ENCODE data around the gene MRPS18C. TPM values are rescaled to one million over a fixed set of nuclear protein-coding genes. Genes with fewer than 3 reads are reported as not detected.

Gene MRPS18C
- total and polyA plus RNA-seq, 8 donors: 28.5 to 61.4 (median 53.2) TPM

DNA sequence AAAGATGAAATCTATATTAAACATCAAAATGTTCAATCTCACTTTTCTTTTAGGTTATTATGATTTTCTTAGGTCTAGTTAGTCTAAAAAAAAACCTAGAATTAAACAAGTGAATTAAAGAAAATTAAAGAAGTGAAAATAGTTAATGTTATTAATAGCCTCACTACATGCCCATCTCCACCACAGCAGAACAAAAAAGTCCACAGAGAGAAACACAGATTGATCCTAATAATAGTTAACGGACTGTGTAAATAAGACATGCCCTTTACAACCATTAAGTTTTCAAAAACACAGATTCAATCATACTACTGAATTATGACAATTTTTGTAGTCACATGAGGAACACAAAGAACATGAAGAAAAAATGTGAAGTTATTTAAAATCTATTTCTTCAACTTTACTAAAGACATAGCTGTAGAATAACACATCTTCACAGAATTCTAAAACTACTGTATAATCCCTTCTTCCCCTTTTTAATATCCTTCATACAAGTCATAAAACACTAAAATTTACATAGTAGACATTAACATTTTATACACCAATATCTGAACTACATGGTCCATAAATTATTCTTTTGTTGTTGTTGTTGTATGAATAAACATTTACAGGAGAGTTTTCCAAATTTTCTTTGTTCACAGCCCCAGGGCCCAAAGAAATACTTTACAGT is 15.6 kb upstream of the MRPS18C start:
- ATAC-seq (no peak), DNase-seq (no peak)
- Histone ChIP-seq H3K27me3 (no peaks in the 10 kb centered on the region), H3K27ac (no peak overlapping the region), H3K4me3 (no peak overlapping the region), H3K36me3 (peaks cover 0 to 85% of the 10 kb centered on the region in 2 donors), H3K4me1 (no peaks in the 10 kb centered on the region), H3K9me3 (no peaks in the 10 kb centered on the region)
- intact Hi-C loops (cut with DNase I): no loop called here
- TF ChIP-seq, protein P1, sequence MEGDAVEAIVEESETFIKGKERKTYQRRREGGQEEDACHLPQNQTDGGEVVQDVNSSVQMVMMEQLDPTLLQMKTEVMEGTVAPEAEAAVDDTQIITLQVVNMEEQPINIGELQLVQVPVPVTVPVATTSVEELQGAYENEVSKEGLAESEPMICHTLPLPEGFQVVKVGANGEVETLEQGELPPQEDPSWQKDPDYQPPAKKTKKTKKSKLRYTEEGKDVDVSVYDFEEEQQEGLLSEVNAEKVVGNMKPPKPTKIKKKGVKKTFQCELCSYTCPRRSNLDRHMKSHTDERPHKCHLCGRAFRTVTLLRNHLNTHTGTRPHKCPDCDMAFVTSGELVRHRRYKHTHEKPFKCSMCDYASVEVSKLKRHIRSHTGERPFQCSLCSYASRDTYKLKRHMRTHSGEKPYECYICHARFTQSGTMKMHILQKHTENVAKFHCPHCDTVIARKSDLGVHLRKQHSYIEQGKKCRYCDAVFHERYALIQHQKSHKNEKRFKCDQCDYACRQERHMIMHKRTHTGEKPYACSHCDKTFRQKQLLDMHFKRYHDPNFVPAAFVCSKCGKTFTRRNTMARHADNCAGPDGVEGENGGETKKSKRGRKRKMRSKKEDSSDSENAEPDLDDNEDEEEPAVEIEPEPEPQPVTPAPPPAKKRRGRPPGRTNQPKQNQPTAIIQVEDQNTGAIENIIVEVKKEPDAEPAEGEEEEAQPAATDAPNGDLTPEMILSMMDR (IDR thresholded peaks at IDR 0.05): no peak

DNA sequence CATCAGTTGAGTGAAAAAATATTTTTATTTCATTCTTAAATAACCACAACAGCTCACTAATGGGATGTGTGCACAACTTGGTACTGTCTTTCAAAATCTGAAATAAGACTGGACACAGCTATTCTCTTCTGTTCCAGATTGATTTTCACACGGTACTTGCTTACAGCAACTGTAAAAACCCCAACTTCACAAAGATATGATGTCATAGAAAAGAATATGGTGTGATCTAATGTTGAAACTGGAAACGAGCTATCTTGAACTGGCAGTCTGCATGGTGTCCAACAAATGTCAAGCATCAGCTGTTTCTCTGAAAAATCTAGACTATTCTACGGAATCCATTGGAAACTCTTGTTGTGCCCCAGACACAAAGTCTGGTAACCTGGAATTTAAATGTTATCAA is 15.0 kb upstream of the MRPS18C start:
- DNase-seq (no peak), ATAC-seq (no peak)
- H3K9me3 ChIP-seq: no peaks in the 10 kb centered on the region
- intact Hi-C loops (cut with DNase I): no loop called here
- H3K27ac ChIP-seq: no peak overlapping the region
- TF ChIP-seq, protein P1 (IDR thresholded peaks at IDR 0.05): no peak
- no peaks in the 10 kb centered on the region for H3K4me1 ChIP-seq
- peaks cover 0 to 90% of the 10 kb centered on the region in 2 donors for H3K36me3 ChIP-seq
- no peak overlapping the region for H3K4me3 ChIP-seq
- no peaks in the 10 kb centered on the region for H3K27me3 ChIP-seq

DNA sequence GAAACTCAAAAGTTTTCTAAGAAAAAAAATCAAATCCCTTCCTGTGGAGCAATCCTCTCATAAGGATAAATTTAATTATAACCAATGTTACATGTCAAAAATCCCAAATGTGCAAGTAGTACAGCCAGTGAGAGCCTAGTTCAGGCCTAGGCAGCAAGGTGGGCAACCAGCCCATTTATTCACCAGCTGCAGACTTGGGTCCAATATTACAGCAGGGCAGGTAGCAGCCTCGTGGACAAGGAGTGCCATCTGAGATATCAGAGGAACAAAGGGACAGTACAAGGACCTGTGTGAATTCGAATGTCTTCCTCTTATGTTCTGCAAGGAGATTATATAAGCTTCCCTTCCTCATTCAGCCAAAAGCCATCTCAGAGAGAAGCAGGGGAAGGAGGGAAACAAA is 6.8 kb upstream of the MRPS18C start:
- no peaks in the 10 kb centered on the region for H3K27me3 ChIP-seq
- H3K9me3 ChIP-seq: no peaks in the 10 kb centered on the region
- no peak for ATAC-seq
- peaks cover 0 to 41% of the 10 kb centered on the region in 2 donors for H3K36me3 ChIP-seq
- no peak overlapping the region for H3K27ac ChIP-seq
- H3K4me1 ChIP-seq: peaks cover 0 to 5% of the 10 kb centered on the region in 2 donors
- no peak overlapping the region for H3K4me3 ChIP-seq
- TF ChIP-seq, protein P1 (IDR thresholded peaks at IDR 0.05): no peak
- intact Hi-C loops (cut with DNase I): no loop called here
- no peak for DNase-seq

DNA sequence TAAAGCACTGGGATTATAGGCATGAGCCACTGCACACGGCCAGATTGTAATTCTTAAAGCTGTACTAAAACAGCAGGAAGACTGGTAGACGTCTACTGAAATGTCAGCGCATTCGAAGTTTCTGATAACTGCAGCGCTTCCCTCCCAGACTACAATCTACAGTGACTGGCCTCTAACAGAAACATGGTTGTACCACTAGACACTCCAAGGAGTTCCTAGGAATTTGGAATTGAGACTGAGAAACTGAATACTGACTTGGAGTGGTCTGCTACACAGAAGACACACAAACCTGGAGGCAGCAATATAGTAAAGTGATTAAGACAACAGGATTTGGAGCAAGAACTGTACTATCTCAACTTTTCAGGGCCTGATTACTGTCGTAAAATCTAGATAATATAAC is 1.2 kb upstream of the MRPS18C start:
- ATAC-seq (peak; percentile 8), DNase-seq (no peak)
- TF ChIP-seq, protein P1 (IDR thresholded peaks at IDR 0.05): no peak
- peak overlapping the region; percentile 64 to 67 for H3K4me3 ChIP-seq
- intact Hi-C loops (cut with DNase I): no loop called here
- no peaks in the 10 kb centered on the region for H3K9me3 ChIP-seq
- peaks cover 0 to 41% of the 10 kb centered on the region in 2 donors for H3K36me3 ChIP-seq
- H3K27me3 ChIP-seq: no peaks in the 10 kb centered on the region
- peaks cover 6 to 34% of the 10 kb centered on the region in 2 donors for H3K4me1 ChIP-seq
- peak overlapping the region; percentile 95 to 96 for H3K27ac ChIP-seq

DNA sequence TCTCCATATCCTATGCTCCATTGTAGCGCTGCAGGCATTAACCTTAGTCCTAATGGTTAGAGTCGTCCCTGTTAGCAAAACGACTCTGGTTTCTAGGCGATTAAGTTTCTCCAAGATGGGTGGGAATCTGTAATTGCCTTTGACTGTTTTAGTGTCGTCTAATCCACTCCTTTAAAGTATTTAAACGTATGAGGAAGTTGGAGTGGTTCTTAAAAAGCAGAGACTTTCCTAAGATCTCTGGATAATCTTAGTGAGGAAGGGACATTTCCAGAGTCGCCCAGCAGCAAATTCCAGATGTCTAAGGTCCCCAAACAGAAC is 285 bp downstream of the MRPS18C start:
- peak overlapping the region; percentile 64 to 67 for H3K4me3 ChIP-seq
- ATAC-seq: no peak
- no peaks in the 10 kb centered on the region for H3K27me3 ChIP-seq
- peaks cover 6 to 34% of the 10 kb centered on the region in 2 donors for H3K4me1 ChIP-seq
- H3K36me3 ChIP-seq: peaks cover 0 to 56% of the 10 kb centered on the region in 2 donors
- DNase-seq: no peak
- TF ChIP-seq, protein P1 (IDR thresholded peaks at IDR 0.05): no peak
- H3K9me3 ChIP-seq: no peaks in the 10 kb centered on the region
- H3K27ac ChIP-seq: peak overlapping the region; percentile 95 to 96
- intact Hi-C loops (cut with DNase I): no loop called here
